HTR-8/SVneo (cell line): ENCODE measurements around the gene TIMP2.
A peak's percentile ranks its signal among the peaks of the same experiment; 100 is the strongest.
"Not testable (repeated sequence)": the region's sequence is repeated elsewhere in the genome, so short reads cannot be mapped to it uniquely, and the experiment has no call there.

Experiments used
- DNase-seq: peaks from one replicate; pipeline ENCODE4 v3.0.0; 2011; ENCODE audit warnings: low spot score, mixed read lengths; ENCODE audit not compliant: insufficient read length
- FAIRE-seq: peaks from 2 replicates; lab custom pipeline; 2011; peaks lifted over from hg19 to GRCh38; lab: Jason Lieb, UNC

Gene TIMP2

DNA sequence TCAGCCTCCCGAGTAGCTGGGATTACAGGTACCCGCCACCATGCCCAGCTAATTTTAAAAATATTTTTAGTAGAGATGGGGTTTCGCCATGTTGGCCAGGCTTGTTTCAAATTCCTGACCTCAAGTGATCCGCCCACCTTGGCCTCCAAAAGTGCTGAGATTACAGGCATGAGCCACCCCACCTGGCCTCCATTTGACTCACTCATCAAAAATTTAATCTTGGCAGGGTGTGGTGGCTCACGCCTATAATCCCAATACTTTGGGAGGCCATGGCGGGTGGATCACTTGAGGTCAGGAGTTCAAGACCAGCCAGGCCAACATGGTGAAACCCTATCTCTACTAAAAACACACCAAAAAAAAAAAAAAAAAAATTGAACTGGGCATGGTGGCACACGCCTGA lies 13.6 kb downstream of the TIMP2 start:
- FAIRE-seq, DNase-seq: not testable (repeated sequence)

DNA sequence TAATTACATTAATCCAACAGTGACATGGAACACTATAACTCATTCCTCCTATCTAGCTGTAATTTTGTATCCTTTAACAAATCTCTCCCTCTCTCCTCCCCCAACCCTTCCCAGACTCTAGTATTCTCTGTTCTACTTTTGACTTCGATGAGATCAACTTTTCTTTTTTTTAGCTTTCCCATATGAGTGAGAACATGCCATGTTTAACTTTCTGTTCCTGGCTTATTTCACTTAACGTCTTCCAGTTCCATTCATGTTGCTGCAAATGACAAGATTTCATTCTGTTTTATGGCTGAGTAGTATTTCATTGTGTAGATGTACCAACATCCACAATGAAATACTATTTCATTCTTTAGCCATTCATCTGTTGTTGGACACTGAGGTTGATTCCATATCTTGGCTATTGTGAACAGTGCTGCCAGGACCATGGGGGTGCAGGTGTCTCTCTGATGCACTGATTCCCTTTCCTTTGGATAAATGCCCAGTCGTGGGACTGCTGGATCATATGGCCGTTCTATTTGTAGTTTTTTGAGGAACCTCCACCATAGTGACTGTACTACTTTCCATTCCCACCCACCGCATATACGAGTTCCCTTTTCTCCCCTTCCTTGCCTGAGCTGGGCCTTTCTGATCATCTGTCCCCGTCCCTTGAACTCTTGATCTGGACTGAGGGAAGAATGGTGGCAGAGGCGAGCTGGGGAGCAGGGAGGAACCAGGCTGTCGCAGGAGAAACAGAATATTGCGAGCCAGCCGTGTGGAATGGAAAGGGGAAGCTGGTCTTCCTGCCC lies 14.5 kb downstream of the TIMP2 start:
- FAIRE-seq (no peak), DNase-seq (no peak)

DNA sequence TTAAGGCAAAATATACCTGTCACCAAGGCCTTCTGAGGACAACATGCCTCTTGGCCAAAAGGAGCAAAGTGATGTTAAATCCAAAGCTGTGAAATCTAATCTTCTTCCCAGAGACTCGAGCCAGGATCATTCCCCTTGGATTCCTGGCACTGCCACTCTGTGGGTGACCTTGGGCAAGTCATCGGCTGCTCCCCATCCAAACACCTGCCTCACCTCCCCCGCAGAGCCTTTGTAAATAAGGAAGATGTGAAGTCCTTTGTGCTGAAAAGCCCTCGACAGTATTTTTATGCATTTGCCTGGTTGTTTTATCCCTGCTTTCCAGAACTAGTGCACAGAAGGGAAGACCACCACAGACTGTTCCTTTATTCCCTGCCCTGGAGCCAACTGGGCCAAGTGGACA lies 16.8 kb downstream of the TIMP2 start:
- DNase-seq = no peak

GRCh38 chr17:78905541-78905940 lies 19.6 kb downstream of the TIMP2 start:
- FAIRE-seq = no peak
- DNase-seq = no peak

More for the DNA sequence above, 16.8 kb downstream of the TIMP2 start:
- no peak for FAIRE-seq

DNA sequence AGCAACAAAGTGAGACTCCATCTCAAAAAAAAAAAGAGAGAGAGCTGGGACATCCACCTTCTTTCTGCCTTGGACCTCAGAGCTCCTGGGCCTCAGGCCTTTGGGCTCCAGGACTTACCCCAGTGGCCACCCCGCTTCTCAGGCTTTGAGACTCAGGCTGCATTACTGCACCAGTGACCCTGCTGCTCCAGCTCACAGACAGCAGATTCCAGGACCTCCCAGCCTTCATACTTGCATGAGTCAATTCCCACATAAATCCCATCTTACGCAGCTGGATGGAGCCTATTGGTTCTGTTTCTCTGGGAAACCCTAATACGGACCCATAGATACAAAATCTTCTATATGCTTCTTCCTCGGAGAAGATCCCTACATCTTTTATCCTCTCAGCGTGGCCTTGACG lies 20.1 kb downstream of the TIMP2 start:
- no peak for DNase-seq
- no peak for FAIRE-seq

GRCh38 chr17:78904371-78904770 lies 20.8 kb downstream of the TIMP2 start:
- no peak for FAIRE-seq
- no peak for DNase-seq

GRCh38 chr17:78903101-78903779 lies 21.9 kb downstream of the TIMP2 start, which contains the start of gene CEP295NL:
Gene CEP295NL (minus strand): TSS chr17:78903201. CDS start chr17:78901828, 1,373 bp downstream.
- no peak for FAIRE-seq

GRCh38 chr17:78902231-78902630 lies 23.0 kb downstream of the TIMP2 start:
- not testable (repeated sequence) for FAIRE-seq, DNase-seq

More at GRCh38 chr17:78903101-78903779, 21.9 kb downstream of the TIMP2 start, which contains the start of gene CEP295NL:
- DNase-seq = no peak

DNA sequence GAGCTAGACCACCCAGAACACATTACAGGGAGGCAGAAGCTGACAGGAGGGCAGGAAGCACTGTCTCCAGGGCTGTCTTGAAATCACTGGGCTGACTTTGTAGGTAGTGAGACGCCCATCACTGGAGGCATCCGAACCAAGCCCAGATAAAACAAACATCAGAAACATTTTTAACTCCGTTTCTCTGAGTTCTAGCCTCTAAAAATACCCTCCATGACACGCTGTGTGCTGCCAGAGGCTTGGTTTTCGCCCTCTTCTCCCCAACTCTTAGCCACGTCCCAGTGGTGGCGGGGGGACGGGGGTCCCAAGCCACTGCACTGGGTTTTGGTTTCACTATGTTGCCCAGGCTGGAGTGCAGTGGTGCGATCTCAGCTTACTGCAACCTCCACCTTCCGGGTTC lies 23.4 kb downstream of the TIMP2 start:
- DNase-seq = no peak
- no peak for FAIRE-seq

DNA sequence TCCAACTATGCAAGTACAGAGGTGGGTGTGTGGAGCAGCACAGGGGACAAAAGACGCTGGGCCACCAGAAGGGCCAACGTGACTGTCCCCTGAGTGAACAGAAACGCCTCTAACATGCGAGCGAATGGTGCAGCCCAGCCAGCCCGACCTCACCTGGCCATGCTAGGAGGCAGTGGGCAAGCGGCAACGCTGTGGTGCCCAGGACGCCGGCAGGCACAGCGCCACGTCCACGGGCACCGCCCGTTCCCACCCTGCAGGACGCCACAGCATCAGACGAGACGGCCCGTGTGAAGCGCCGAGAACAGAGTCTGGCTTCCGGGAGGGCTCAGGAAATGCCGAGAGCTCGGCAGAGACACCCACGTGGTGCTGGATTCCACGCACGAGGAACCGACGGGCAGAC lies 24.4 kb downstream of the TIMP2 start:
- DNase-seq (no peak), FAIRE-seq (no peak)

DNA sequence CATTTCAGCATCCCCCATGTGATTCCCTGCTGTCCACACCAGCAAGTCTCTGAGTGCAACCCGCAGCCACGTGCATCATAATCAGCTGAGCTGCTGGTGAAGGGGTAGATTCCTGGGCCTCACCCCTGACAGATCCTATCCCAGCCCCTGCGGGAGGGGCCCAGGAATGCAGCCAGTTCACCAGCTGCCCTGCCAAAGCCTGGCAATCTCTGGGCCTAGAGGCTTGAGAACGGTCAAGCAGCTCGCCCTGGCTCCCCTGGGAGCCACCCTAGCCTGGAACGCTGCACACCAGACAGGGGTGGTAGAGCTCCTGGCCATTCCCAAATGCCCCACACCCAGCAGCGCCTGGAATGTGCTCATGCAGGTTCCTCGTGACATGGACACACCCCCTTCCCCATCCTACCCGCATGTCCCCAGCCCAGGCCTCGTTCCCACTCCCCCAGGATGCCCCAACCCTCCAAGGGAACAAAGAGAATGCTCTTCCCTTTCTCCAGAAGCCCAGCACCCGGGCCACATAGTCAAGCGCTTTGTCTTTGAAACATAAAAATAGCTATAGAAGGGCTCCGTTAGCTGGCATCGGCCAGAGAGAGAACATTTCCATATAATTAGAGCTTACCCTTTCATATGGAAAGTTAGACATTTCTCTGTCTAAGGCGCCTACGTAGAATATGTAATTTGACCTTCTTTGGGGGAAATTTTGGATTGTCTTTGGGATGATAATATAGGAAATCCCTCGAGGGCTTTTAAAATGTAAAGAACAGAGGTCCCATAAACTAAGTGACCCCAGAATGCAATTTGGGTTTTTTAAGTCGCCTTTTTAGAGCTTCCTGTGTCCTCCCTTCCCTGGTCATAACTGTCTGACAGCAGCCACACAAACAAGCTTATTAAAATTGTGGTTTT lies 25.6 kb downstream of the TIMP2 start:
- no peak for DNase-seq
- FAIRE-seq = no peak

DNA sequence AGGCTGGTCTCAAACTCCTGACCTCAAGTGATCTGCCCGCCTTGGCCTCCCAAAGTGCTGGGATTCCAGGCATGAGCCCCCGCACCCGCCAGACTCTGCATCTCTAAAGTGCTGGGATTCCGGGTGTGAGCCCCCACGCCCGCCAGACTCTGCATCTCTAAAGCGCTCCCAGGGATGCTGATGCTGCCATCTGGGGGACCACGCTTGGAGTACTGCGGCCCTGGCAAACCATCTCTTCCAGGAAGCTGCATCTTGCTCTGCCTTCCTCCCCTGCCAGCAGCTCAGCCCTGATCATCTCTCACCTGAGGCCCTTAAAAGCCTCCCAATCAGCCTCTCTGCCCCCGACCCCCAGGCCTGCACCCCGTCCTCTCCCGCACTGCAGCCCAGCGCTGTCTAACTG lies 26.2 kb downstream of the TIMP2 start:
- DNase-seq = no peak
- FAIRE-seq = no peak

DNA sequence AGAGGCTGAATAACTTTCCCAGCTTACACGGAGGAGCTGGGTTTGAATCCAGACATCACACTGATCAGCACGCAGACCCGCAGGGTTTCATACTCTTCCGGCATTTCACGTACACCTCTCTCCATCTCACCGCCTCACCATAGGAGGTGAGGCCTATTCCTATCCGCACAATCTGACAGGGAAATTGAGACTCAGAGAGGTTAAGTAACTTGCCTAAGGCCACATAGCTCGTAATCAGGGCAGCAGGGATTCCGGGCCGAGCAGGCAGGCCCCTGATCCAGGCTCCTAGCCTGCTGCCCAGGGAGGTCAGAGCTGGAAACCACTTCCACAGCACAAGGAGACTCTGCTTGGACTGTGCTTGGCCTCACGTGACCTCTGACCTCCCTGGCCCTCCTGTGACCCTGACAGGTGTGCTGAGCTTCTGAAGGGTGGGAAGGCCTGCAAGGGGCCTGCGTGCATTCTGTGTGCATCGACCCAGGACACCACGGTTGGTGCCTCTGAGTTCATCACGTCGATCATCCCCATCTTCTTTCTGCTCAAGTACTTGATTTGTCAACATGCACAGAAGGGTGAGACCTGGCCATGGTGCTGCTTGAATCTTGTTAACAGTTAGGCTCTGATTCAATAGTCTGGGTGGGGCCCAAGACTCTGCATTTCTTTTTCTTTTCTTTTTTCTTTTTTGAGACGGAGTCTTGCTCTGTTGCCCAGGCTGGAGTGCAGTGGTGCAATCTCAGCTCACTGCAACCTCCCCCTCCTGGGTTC lies 26.9 kb downstream of the TIMP2 start:
- FAIRE-seq (no peak), DNase-seq (no peak)

DNA sequence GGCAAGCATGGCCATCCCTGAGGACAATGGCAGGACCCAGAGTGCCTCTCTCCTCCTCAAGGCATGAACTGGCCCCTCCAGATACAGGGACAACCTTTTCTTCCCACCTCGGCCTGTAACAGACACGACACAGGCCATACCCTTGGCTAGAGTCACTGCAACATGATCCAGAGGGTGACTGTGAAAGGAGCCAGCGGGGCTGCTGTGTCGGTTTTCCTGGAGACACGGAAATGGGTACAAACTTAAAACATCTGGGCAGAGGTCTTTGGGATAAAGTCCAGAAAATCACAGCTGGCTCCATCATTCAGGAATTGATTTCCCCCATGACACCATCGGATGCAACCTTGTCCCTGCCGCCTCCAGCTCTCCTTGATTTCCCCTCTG lies 27.5 kb downstream of the TIMP2 start:
- no peak for DNase-seq
- no peak for FAIRE-seq

DNA sequence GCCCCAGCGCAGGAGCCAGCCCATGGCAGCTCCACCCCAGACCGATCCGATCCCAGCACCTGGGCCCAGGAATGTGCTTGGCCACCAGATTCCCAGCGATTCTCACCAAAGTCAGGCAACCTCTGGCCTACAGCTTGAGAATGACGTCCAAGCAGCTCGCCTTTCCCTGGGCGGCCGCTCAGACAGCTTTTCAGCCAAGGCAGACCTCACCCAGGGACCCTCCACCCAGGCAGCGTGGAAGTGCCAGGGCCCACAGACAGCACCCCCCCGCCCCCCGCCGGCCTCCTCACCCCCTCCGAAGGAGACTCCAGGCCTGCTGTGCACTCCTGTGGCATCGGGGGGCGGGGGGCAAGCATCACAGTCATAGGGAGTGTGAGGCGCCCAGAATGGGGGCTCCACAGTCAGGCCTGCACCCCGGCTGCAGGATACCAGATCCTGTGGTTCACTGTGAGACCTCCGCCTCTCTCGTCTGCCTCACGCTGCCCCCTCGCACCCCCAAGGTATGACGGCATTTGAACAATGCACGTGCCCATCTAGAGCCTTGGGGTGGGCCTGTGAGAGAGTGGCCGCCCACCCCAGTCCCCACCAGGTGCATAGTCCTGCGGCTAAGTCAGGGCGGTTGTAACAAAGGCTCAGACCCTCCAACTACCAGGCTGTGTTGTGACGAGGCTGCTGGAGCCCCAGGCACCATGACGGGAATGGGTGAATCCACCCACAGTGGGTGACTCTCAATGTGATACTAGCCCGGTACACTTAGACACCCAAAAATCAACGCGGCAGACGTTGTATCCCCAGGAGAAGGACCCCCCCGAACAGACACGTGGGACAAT lies 28.1 kb downstream of the TIMP2 start:
- DNase-seq (no peak), FAIRE-seq (peak; percentile 20)

DNA sequence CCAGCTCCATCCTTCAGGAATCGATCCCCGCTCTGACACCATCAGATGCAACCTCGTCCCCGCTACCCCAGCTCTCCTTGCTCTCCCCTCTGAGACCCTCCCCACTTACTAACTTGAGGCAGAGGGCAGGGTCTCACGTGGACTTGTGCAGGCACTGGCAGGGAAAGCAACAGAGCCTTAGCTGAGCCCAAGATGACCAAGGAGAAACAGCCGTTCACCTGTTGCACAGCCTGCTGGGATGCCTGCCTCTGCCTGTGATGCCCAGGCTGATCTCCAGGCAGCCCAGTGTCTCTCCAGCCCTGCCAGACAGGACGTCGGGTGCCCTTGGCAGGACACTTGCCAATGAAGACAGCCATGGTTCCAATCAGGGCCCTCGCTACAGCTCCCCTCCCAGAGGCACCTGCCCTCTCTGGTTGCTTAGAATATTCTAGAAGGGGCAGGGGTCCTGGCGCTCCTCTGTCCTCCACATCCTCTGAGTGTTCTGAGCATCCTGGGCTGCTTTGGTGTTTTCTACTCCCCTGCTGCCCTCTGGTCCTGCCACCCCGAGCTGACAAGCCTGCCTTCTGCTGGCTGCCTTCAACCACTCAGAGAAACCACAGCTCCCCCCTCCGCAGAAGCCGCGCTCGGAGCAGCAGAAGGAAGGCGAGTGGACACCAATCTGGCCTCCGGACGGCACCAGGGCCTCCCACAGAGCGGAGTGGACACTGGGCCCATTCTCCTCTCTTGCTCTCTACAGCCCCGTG lies 28.9 kb downstream of the TIMP2 start:
- no peak for DNase-seq
- FAIRE-seq = no peak

GRCh38 chr17:78895322-78895721 lies 29.9 kb downstream of the TIMP2 start:
- FAIRE-seq (no peak), DNase-seq (no peak)

- no peak for DNase-seq
- FAIRE-seq = no peak
Measured at GRCh38 chr17:78893684-78894083, 31.5 kb downstream of the TIMP2 start.
